Stomach (tissue), 4 donors: ENCODE measurements around the gene ADGRL3.

Experiments used
- CTCF ChIP-seq, 7 experiments: fragments of 450-650 bp in 4 of 7; fragments of 200-600 bp in 3 of 7; sonication (generic) in 3 of 7; IDR thresholded peaks; one replicate each; pipeline ENCODE4 v1.5.1; 2016 to 2019; ENCODE audit warnings: antibody characterized with exemption in 7 of 7, control low read depth in 2 of 7, mild to moderate bottlenecking in 1 of 7
- EP300 ChIP-seq: sonication (generic); formaldehyde crosslinking; IDR thresholded peaks from one replicate; pipeline ENCODE4 v1.6.1; 2017; ENCODE audit warnings: antibody characterized with exemption
- POLR2A ChIP-seq, 4 donors: fragments of 450-650 bp; IDR thresholded peaks; one replicate each; pipeline ENCODE4 v1.6.1; 2016; ENCODE audit warnings: antibody characterized with exemption in 4 of 4, control low read depth in 2 of 4, mild to moderate bottlenecking in 1 of 4, moderate library complexity in 1 of 4
- POLR2AphosphoS5 ChIP-seq, 3 donors: sonication (generic); formaldehyde crosslinking; IDR thresholded peaks; one replicate each; pipeline ENCODE4 v1.6.1; 2016; ENCODE audit warnings: antibody characterized with exemption in 3 of 3

- no peak for TF ChIP-seq CTCF (IDR thresholded peaks at IDR 0.05)
- no peak for TF ChIP-seq EP300
- no peak for TF ChIP-seq POLR2AphosphoS5 (IDR thresholded peaks at IDR 0.05)
- no peak for TF ChIP-seq POLR2A (IDR thresholded peaks at IDR 0.05)
Measured at GRCh38 chr4:61959087-61959486, 759.0 kb downstream of the ADGRL3 start.
